AG09309 (cell line): ENCODE results near the gene GRWD1.

Source experiments
- DNase-seq: peaks from one replicate; pipeline ENCODE4 v3.0.0-alpha.2; 2010; ENCODE audit warnings: low read depth
- H3K4me3 ChIP-seq: 2 replicates; pipeline ENCODE4 v1.5.1; 2011; ENCODE audit warnings: mild to moderate bottlenecking, low read depth, low read length, moderate library complexity; ENCODE audit not compliant: control insufficient read depth
- TF ChIP-seq, protein P1 (sequence below): IDR thresholded peaks from 2 replicates; pipeline ENCODE4 v1.5.1; 2011; ENCODE audit warnings: mild to moderate bottlenecking, low read depth, low read length, inconsistent platforms; ENCODE audit not compliant: insufficient read depth, control insufficient read depth; ENCODE audit errors: missing control alignments

GRWD1 gene

DNA sequence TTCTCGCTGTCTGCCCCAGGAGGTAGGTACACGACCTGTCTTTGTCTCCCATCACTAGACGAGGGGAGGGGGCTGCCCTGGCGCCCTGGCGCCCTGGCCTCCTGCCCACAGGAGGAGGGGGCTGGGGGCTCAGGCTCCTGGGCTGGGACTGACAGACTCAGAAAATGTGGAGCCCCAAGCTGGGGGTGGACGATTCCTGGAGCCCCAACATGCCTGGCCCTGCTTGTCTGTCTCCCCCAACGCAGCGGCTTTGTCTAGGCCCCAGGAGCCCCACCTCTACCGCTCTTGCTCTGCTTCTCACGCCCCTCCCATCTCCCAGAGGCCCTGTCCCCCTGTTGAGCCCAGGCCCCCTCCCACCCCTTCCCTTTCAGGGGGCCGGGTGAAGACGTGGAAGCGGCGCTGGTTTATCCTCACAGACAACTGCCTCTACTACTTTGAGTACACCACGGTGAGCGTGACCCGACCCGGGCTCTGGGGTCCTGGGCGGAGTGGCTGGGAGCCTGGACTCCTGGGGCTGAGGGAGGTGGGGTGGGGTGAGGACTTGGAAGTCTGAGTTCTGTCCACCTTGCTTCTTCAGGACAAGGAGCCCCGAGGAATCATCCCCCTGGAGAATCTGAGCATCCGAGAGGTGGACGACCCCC lies 32.0 kb downstream of the GRWD1 start:
- DNase-seq = no peak
- no peak overlapping the region for H3K4me3 ChIP-seq
- TF ChIP-seq, protein P1, sequence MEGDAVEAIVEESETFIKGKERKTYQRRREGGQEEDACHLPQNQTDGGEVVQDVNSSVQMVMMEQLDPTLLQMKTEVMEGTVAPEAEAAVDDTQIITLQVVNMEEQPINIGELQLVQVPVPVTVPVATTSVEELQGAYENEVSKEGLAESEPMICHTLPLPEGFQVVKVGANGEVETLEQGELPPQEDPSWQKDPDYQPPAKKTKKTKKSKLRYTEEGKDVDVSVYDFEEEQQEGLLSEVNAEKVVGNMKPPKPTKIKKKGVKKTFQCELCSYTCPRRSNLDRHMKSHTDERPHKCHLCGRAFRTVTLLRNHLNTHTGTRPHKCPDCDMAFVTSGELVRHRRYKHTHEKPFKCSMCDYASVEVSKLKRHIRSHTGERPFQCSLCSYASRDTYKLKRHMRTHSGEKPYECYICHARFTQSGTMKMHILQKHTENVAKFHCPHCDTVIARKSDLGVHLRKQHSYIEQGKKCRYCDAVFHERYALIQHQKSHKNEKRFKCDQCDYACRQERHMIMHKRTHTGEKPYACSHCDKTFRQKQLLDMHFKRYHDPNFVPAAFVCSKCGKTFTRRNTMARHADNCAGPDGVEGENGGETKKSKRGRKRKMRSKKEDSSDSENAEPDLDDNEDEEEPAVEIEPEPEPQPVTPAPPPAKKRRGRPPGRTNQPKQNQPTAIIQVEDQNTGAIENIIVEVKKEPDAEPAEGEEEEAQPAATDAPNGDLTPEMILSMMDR = no peak

DNA sequence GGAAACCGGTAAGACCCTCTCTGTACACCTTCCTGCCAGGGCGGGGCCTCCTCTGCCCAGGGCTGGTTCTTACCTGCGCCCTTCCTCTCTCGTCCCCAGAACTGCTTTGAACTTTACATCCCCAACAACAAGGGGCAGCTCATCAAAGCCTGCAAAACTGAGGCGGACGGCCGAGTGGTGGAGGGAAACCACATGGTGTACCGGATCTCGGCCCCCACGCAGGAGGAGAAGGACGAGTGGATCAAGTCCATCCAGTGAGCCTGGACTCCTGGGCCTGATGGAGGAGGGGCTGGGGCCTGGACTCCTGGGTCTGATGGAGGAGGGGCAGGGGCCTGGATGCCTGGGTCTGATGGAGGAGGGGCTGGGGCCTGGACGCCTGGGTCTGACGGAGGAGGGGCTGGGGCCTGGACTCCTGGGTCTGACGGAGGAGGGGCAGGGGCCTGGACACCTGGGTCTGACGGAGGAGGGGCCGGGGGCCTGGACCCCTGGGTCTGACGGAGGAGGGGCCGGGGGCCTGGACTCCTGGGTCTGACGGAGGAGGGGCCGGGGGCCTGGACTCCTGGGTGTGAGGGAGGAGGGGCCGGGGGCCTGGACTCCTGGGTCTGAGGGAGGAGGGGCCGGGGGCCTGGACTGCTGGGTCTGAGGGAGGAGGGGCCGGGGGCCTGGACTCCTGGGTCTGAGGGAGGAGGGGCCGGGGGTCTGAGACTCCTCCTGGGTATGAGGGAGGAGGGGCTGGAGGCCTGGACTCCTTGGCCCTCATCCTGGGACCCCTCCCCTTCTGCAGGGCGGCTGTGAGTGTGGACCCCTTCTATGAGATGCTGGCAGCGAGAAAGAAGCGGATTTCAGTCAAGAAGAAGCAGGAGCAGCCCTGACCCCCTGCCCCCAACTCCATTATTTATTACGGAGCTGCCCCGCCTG lies 32.8 kb downstream of the GRWD1 start:
- TF ChIP-seq, protein P1 = no peak
- no peak overlapping the region for H3K4me3 ChIP-seq
- no peak for DNase-seq

DNA sequence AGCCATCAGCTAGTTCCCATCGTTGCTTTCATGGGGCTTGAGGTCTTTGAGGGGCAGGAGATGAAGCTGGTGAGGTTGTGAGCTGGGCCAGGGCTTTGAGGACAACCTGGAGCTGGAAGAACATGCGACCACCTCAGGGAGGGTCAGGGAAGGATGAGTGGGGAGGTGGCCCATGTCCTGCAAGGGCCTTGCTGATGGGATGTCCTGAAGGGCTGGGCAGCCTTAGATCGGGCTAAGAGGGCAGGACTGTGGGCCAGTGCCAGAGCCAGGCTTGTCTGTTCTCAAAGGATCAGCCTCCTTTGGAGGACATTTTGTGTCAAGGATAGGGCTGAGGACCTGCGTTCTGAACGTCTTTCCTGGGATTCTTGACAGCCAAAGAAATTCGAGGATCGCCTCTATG lies 33.9 kb downstream of the GRWD1 start:
- no peak overlapping the region for H3K4me3 ChIP-seq
- DNase-seq = no peak
- TF ChIP-seq, protein P1 = no peak

DNA sequence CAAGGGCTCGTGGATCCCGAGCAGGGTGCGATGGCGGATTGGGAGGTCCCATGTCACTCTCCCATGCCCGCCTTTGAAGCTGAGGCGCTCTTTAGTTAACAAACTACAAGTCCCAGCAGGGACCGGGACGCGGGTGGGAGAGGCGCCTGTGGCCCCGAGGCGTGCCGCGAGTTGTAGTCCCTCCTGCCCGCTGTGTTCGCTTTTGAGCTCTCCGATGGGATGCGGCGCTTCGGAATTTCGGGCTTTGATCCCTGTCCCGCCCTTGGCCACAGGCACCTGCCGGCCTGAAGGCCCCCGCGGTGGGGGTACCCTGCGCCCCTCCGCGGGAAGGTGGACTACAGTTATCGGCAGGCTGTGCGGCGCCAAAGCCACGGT lies 34.4 kb downstream of the GRWD1 start:
- DNase-seq = no peak
- TF ChIP-seq, protein P1 = no peak
- peak overlapping the region; percentile 41 for H3K4me3 ChIP-seq

DNA sequence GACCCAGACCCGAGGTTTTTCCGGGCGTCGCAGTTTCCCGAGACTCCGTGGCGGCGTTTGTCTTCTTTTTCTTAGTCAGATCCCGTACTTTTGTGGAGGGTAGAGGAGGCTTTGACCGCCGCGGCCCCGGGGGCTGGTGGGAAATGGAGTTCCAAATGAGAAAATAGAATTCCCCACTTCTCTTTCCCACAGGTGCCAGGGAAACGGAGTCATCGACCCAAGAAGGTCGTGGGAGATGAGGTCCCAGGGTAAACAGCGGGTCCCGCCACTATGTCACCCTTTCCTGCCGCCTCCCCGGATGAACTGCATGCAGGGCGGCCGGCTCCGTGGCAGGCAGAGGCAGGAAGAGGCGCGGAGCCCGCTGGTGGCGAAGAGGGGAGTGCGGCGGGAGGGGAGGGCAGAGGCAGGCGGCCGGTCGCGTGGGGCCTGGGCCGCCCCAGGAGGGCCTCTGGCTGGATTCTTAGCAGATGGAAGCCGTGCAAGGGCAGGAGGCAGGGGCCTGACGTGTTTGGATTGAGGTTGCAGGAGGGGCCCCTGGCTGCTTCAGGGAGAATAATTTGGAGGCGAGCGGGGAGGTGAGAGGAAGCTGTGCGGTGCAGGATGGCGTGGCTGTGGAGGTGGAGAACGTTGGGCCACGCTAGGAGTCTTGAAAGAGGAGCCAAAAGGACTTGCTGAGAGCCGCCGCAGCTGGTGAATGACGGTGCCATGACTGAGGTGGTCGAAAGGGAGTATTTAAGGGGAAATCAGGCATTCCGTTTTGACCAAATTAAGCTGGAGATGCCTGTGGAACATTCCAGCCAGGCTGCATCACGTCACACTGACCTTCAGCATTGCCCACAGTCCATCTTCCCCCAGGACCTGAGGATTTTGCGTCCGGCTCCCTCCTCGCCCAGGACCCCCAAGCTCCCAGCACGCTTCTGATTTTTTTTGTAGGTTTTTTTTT lies 35.0 kb downstream of the GRWD1 start:
- H3K4me3 ChIP-seq = peak overlapping the region; percentile 41
- TF ChIP-seq, protein P1 = no peak
- no peak for DNase-seq
